ENCODE results near the gene KLHL3. TPM values are rescaled to one million over a fixed set of nuclear protein-coding genes. Genes with fewer than 3 reads are reported as not detected.

KLHL3 gene
- total RNA-seq, 1 donor from 2014 or later, result 8.9 TPM

- Histone ChIP-seq H2AFZ (ENCODE audit: low read depth, low read length) (no peak overlapping the region), H3K36me3 (ENCODE audit: insufficient read depth, low read length) (no peaks in the 10 kb centered on the region), H3K9ac (ENCODE audit: low read length) (no peak overlapping the region), H3K27ac (ENCODE audit: low read depth, low read length) (no peak overlapping the region), H3K4me1 (ENCODE audit: insufficient read depth, low read length) (no peaks in the 10 kb centered on the region), H3K9me3 (ENCODE audit: insufficient read depth, low read depth, low read length) (no peaks in the 10 kb centered on the region), H3K27me3 (ENCODE audit: insufficient read depth, low read length) (no peaks in the 10 kb centered on the region), H4K20me1 (ENCODE audit: insufficient read depth, low read length) (no peaks in the 10 kb centered on the region), H3K4me2 (ENCODE audit: low read length) (no peak overlapping the region), H3K79me2 (ENCODE audit: insufficient read depth, low read length) (no peaks in the 10 kb centered on the region), H3K4me3 (ENCODE audit: insufficient read depth, low read depth, low read length) (no peak overlapping the region)
- Mint-ChIP-seq H3K9me3 (ENCODE audit: unreplicated experiment) (peaks cover 2% of the 10 kb centered on the region), H3K4me1 (ENCODE audit: low read depth, unreplicated experiment) (peaks cover 20% of the 10 kb centered on the region), H3K27ac (ENCODE audit: unreplicated experiment) (peak overlapping the region; percentile 84), H3K4me3 (ENCODE audit: unreplicated experiment) (no peak overlapping the region), H3K27me3 (ENCODE audit: low read depth, unreplicated experiment) (no peaks in the 10 kb centered on the region), H3K36me3 (ENCODE audit: low read depth, unreplicated experiment) (peaks cover 26% of the 10 kb centered on the region)
- TF ChIP-seq, protein P1, sequence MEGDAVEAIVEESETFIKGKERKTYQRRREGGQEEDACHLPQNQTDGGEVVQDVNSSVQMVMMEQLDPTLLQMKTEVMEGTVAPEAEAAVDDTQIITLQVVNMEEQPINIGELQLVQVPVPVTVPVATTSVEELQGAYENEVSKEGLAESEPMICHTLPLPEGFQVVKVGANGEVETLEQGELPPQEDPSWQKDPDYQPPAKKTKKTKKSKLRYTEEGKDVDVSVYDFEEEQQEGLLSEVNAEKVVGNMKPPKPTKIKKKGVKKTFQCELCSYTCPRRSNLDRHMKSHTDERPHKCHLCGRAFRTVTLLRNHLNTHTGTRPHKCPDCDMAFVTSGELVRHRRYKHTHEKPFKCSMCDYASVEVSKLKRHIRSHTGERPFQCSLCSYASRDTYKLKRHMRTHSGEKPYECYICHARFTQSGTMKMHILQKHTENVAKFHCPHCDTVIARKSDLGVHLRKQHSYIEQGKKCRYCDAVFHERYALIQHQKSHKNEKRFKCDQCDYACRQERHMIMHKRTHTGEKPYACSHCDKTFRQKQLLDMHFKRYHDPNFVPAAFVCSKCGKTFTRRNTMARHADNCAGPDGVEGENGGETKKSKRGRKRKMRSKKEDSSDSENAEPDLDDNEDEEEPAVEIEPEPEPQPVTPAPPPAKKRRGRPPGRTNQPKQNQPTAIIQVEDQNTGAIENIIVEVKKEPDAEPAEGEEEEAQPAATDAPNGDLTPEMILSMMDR (IDR thresholded peaks at IDR 0.05; ENCODE audit: insufficient read depth, low read depth, low read length), result no peak
- TF ChIP-seq EZH2 (IDR thresholded peaks at IDR 0.05; ENCODE audit: insufficient read depth, low read length), result no peak
- FAIRE-seq, result no peak
- peak; percentile 27 for DNase-seq (ENCODE audit: low read depth)
Observed at GRCh38 chr5:137705106-137705505, 30.8 kb downstream of the KLHL3 start.

DNA sequence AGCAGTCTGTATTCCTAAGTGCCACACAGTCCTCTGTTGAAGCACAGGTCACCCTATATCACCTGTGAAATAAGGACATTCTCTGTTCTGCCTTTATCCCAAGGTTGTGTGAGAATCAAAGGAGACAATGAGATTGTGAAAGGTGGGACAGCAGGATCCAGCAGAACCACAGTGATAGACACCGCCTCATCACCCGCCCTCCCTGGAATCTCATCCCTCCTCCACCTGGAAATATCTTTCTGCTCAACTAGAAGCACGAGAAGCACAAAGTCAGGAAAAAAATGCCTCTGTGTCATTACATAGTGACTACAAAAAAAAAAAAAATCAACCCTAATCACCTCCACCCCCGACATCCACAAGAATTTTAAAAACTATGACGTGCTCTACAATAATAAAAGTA, 32.3 kb downstream of the KLHL3 start:
- no peak overlapping the region for H3K27ac Mint-ChIP-seq (ENCODE audit: unreplicated experiment)
- H3K79me2 ChIP-seq (ENCODE audit: insufficient read depth, low read length), result no peaks in the 10 kb centered on the region
- H3K9me3 ChIP-seq (ENCODE audit: insufficient read depth, low read depth, low read length), result no peaks in the 10 kb centered on the region
- H3K4me3 ChIP-seq (ENCODE audit: insufficient read depth, low read depth, low read length), result no peak overlapping the region
- no peaks in the 10 kb centered on the region for H4K20me1 ChIP-seq (ENCODE audit: insufficient read depth, low read length)
- no peaks in the 10 kb centered on the region for H3K27me3 ChIP-seq (ENCODE audit: insufficient read depth, low read length)
- H3K36me3 ChIP-seq (ENCODE audit: insufficient read depth, low read length), result no peaks in the 10 kb centered on the region
- no peak overlapping the region for H3K9ac ChIP-seq (ENCODE audit: low read length)
- no peak overlapping the region for H3K27ac ChIP-seq (ENCODE audit: low read depth, low read length)
- peaks cover 28% of the 10 kb centered on the region for H3K4me1 Mint-ChIP-seq (ENCODE audit: low read depth, unreplicated experiment)
- peaks cover 16% of the 10 kb centered on the region for H3K36me3 Mint-ChIP-seq (ENCODE audit: low read depth, unreplicated experiment)
- H3K4me3 Mint-ChIP-seq (ENCODE audit: unreplicated experiment), result no peak overlapping the region
- peaks cover under 1% of the 10 kb centered on the region for H3K9me3 Mint-ChIP-seq (ENCODE audit: unreplicated experiment)
- FAIRE-seq, result no peak
- no peak overlapping the region for H2AFZ ChIP-seq (ENCODE audit: low read depth, low read length)
- TF ChIP-seq, protein P1 (IDR thresholded peaks at IDR 0.05; ENCODE audit: insufficient read depth, low read depth, low read length), result no peak
- TF ChIP-seq EZH2 (IDR thresholded peaks at IDR 0.05; ENCODE audit: insufficient read depth, low read length), result no peak
- no peaks in the 10 kb centered on the region for H3K27me3 Mint-ChIP-seq (ENCODE audit: low read depth, unreplicated experiment)
- H3K4me1 ChIP-seq (ENCODE audit: insufficient read depth, low read length), result no peaks in the 10 kb centered on the region
- no peak for DNase-seq (ENCODE audit: low read depth)
- no peak overlapping the region for H3K4me2 ChIP-seq (ENCODE audit: low read length)

DNA sequence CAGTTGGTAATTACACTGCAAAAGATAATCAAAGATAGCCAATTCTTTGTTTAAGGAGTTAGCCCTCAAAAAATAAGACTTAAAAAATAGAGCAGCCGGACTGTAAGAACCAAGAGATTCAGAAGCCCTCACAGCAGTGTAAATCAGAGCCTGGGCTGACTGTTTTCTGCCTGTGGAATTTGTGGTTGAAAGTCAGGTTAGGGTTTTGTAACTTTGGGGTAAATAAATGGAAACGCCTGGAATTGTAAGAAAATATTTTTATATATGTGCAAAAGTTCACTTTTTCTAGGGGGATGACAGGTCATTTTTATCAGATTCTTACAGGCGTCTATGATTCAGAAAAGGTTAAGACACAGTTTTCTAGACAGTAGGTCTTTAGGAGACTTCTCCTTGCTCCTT, 35.6 kb downstream of the KLHL3 start:
- Histone ChIP-seq H3K4me1 (ENCODE audit: insufficient read depth, low read length) (peaks cover 9% of the 10 kb centered on the region), H3K4me2 (ENCODE audit: low read length) (no peak overlapping the region), H3K36me3 (ENCODE audit: insufficient read depth, low read length) (no peaks in the 10 kb centered on the region), H4K20me1 (ENCODE audit: insufficient read depth, low read length) (no peaks in the 10 kb centered on the region), H3K79me2 (ENCODE audit: insufficient read depth, low read length) (no peaks in the 10 kb centered on the region), H3K9me3 (ENCODE audit: insufficient read depth, low read depth, low read length) (no peaks in the 10 kb centered on the region), H3K27ac (ENCODE audit: low read depth, low read length) (no peak overlapping the region), H3K4me3 (ENCODE audit: insufficient read depth, low read depth, low read length) (no peak overlapping the region), H3K9ac (ENCODE audit: low read length) (no peak overlapping the region), H3K27me3 (ENCODE audit: insufficient read depth, low read length) (no peaks in the 10 kb centered on the region), H2AFZ (ENCODE audit: low read depth, low read length) (no peak overlapping the region)
- Mint-ChIP-seq H3K27me3 (ENCODE audit: low read depth, unreplicated experiment) (no peaks in the 10 kb centered on the region), H3K9me3 (ENCODE audit: unreplicated experiment) (no peaks in the 10 kb centered on the region), H3K36me3 (ENCODE audit: low read depth, unreplicated experiment) (peaks cover 10% of the 10 kb centered on the region), H3K4me3 (ENCODE audit: unreplicated experiment) (no peak overlapping the region), H3K27ac (ENCODE audit: unreplicated experiment) (no peak overlapping the region), H3K4me1 (ENCODE audit: low read depth, unreplicated experiment) (peaks cover 32% of the 10 kb centered on the region)
- TF ChIP-seq, protein P1 (IDR thresholded peaks at IDR 0.05; ENCODE audit: insufficient read depth, low read depth, low read length), result no peak
- TF ChIP-seq EZH2 (IDR thresholded peaks at IDR 0.05; ENCODE audit: insufficient read depth, low read length), result no peak
- FAIRE-seq, result no peak
- peak; percentile 20 for DNase-seq (ENCODE audit: low read depth)

All from astrocyte (in vitro differentiated cells and primary cell).